Neuronal stem cell (in vitro differentiated cells): ENCODE data around the gene ALG13. TPM values are rescaled to one million over a fixed set of nuclear protein-coding genes. Genes with fewer than 3 reads are reported as not detected.

Experiments used
- small RNA-seq: library from polyadenylated mRNA; stranded (forward); fragments of <200 nt; extraction: miRNeasy Mini kit (QIAGEN cat#:217004); gene quantifications from one replicate; pipeline ENCODE3, GENCODE V24; 2013; ENCODE audit not compliant: insufficient read depth

ALG13 gene

Small RNA genes within 50 kb of the gene (small RNA-seq; reads per million reads assigned to genes)
- not detected for gene RNA5SP512
